HG03025 (cell line): ENCODE measurements around the gene SLC5A10.
"Not testable (repeated sequence)": the region's sequence is repeated elsewhere in the genome, so short reads cannot be mapped to it uniquely, and the experiment has no call there.

Experiments
- ATAC-seq: cut with Tn5 transposase; IDR thresholded peaks from one replicate; pipeline ENCODE4 v1.9.1; 2021; ENCODE audit warnings: mild to moderate bottlenecking, moderate library complexity; ENCODE audit not compliant: unreplicated experiment, low FRiP score

Gene SLC5A10

DNA sequence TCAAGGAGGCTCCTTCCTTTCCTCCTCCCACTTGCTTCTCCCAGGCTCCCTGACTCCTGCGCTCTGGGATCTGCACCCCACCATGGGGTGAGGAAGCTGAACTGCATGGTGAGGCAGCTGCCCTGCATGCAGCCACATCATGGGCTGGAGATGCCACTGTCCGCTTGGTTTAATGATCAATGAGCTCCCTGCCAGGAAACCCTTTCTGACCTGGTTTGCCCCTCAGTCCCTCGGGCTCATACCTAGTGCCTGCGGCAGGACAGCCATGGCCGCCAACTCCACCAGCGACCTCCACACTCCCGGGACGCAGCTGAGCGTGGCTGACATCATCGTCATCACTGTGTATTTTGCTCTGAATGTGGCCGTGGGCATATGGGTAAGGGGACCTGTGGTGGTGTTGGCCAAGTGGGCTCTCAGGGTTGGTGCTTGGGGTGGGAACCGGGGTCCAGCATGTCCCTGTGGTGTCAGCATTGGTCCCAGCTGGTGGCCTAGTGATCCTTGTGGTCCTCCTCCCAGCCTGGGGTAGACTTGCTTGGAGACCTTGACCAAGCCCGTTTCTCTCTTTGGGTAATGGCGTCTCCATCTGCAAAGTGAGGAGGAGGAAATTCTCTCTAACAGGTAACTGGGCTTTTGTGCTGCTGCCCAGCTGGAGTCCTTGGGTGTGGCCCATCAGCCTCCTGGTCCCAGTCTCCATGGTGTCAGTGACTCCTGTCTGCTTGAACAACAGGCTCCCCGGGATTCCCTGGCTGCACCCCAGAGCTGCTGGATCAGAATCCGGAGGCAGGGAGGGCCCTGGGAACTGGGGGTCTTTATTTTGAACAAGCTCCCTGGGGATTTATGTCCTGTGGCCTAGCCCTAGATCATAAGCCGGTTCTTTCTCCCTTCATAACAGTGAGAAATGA is at the start of gene SLC5A10:
Gene SLC5A10, plus strand, starts transcription at position 225 of the 902 bp plus-strand sequence. Its CDS starts 41 bp downstream, at position 266.
- ATAC-seq: no peak

DNA sequence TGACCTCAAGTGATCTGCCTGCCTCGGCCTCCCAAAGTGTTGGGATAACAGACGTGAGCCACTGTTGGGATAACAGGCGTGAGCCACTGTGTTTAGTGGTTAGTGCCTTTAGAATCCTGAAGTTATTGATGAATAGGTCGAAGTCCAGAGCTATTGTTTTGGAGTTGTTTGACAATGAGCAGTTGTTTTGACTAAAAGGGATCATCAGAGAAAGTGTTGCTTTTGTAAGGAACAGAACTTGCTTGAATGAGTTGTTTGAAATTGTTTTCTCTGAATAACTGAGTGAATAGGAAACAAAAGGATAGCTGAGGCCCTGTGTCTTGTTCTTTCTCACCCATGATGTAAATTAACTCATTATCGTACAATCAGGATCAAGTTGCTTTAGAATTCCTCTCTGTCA is 47.5 kb upstream of the SLC5A10 start:
- no peak for ATAC-seq

DNA sequence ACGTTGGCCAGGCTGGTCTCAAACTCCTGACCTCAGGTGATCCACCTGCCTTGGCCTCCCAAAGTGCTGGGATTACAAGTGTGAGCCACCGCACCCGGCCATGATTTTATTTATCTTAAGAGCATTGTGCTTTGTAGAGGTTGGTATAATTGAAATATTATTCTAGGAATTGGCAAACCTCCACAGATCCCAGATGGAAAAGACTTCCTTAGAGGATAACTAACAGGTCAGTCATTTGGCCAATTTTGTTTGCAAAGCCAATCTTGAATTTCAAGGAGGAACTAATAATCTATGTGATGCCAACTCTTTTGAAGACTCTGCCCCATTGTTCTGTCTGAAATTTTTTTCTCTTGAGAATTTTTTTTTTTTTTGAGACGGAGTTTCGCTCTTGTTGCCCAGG is 46.7 kb upstream of the SLC5A10 start:
- ATAC-seq: no peak

- no peak for ATAC-seq
Observed at GRCh38 chr17:18910326-18910725, 41.6 kb upstream of the SLC5A10 start.

GRCh38 chr17:18910881-18911280 is 41.1 kb upstream of the SLC5A10 start:
- no peak for ATAC-seq

- ATAC-seq: no peak
Observed at GRCh38 chr17:18916816-18917500, 35.0 kb upstream of the SLC5A10 start.

DNA sequence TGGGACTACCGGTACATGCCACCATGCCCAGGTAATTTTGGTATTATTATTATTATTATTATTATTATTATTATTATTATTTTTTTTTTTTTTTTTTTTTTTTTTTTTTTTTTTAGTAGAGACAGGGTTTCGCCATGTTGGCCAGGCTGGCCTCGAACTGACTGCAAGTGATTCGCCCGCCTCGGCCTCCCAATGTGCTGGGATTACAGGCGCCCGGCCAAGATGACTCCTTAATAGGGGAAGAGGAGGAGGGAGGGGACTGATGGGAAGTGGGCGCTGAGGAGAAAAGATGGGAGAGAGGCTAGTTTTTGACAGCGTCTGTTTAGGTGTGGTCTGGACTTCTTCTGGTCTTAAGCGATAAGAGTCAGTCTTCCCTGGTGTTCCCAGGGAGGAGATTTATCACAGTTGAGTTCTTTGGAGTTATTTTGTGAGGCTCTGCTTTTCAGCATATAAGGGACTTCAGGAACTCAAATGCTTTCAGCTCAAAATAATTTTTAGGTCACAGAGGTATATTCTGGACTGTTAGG is 34.4 kb upstream of the SLC5A10 start:
- no peak for ATAC-seq

GRCh38 chr17:18919963-18920362 is 32.0 kb upstream of the SLC5A10 start:
- no peak for ATAC-seq

DNA sequence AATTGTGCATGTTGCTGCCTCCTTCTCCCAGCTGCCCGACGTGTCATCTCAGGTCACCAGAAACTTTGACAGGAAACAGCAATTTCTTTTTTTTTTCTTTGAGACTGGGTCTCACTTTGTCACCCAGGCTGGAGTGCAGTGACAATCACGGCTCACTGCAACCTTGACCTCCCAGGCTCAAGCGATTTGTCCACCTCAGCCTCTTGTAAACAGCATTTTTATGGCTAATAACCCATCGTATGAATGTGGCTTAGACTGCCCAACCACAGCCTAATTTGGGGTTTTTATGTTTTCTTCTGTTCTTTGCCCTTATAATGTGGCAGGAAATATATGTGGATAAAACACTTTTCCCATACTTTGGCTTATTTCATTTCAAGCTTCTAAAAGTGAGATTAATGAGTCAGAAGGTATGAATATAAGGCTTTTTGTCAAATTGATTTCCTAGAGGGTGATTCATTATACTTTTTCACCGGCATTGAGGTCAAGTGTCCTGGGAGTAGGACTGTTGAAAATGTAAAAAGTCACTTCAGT is 31.0 kb upstream of the SLC5A10 start:
- no peak for ATAC-seq

GRCh38 chr17:18921485-18921884 is 30.5 kb upstream of the SLC5A10 start:
- ATAC-seq: no peak

GRCh38 chr17:18921912-18922451 is 30.0 kb upstream of the SLC5A10 start:
- ATAC-seq: no peak

- ATAC-seq: not testable (repeated sequence)
Observed at GRCh38 chr17:18922596-18922995, 29.4 kb upstream of the SLC5A10 start.

DNA sequence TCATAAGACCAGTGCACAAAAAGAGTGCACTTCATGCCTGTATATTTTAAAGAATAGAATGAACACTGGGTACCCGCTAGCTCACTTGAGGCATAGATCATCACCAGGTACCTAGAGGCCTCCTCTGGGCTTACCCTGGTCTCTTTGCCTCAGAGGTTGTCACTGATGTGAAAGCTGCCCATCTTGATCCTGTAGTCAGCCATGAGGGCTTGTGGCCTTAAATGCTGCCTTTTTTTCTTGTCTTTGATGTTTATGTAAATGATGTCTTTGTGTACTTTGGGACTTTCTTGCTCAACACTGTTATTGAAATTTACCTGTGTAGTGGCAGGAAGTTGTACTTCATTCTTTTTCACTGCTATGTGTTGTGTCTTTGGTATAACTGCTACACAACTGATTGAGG is 26.8 kb upstream of the SLC5A10 start:
- no peak for ATAC-seq

- ATAC-seq: no peak
Observed at GRCh38 chr17:18928628-18929125, 23.3 kb upstream of the SLC5A10 start.

GRCh38 chr17:18932360-18933055 is 19.5 kb upstream of the SLC5A10 start:
- ATAC-seq: no peak

DNA sequence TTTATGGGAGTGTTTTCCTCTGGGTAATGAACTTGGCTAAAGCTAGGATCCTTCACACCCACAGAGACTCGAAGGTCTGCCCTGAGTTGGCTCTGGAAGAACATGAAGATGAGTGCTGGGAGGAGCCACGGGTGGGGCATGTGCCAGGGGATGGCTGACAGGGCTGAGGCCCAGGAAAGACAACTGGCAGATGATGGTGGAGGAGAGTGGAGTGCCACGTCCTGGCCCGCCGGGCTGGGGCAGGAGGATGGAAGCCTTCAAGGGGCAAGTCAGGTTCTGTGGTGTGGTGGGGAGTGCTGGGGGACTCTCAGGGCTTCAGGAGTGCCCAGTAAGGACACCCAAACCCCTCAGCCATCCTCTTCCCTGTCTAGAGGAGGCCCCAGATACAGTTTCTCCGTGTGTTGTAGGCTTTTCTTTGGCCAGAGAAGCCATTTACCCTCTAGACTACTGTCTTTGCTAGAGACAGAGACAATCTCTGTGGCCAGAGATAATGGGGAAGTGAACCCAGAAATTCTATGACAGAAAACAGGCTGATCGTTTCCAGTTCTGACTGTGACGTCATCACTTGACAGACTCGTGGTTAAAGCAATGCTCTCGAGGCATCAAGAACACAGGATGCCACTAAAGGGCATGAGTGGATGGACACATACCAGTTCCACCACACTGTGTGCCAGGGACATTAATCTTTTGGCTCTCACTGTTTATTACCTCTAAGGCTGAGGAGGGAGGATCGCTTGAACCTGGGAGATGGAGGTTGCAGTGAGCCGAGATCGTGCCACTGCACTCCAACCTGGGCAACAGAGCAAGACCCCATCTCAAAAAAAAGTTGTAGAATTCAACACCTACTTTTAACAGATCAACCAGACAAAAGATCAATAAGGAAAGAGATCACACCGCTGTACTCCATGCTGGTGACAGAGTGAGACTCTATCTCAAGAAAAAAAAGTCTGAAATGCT is 18.6 kb upstream of the SLC5A10 start:
- ATAC-seq: no peak

DNA sequence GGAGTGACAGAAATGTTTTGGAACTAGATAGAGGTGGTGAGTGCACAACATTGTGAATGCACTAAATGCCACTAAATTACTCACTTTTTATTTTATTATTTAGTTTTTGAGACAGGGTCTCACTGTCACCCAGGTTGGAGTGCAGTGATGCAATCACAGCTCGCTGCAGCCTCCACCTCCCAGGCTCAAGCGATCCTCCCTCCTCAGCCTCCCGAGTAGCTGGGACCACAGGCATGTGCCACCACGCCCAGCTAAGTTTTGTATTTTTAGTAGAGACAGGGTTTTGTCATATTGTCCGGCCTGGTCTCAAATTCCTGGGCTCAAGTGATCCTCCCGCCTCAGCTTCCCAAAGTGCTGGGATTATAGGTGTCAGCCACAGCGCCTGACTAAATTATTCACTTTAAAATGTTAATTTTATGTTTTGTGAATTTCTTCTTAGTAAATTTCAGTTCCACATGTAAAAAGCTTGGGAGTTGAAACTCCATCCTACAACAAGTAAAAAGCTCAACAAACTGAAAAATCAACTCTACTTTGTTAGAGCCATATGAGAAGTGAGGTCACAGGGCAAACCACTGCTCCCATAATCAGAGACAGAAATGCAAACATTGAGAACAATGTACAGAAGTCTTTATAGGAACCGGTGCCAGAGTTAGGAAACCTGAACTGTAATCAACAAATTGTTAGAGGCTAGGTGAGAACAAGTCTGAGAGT is 13.8 kb upstream of the SLC5A10 start:
- ATAC-seq: no peak

DNA sequence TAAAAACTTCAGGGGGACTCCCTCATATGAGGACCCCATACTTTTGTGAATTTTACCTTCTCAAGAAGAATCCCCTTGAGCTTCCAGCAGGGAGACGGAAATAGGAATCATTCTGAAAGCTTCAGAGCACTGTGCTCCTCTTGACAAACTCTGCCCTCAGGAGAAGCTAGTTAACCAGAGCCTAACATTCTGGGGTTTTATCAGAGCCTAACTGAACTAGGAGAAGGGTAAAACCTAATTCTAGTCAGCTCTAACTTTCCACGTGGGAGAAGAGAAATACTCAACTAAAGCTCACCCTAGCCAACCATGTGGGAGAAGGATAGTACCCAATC is 13.3 kb upstream of the SLC5A10 start:
- no peak for ATAC-seq

DNA sequence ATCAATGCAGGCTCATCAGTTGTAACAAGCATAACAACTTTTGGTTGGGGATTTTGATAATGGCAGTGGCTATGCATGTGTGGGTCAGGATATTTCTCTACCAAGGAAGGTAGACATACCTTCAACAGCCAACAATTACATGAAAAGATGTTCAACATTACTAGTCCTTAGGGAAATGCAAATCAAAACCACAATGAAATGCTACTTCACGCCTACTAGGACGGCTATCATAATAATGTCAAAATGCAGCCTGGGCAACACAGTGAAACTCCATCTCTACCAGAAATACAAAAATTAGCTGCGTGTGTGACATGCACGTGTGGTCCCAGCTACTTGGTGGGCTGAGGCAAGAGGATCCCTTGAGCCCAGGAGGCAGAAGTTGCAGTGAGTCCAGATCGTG is 7.3 kb upstream of the SLC5A10 start:
- ATAC-seq: no peak
